Measurements from ENCODE around the gene RACGAP1.

RACGAP1 gene

GRCh38 chr12:50043308-50043707 is 18.0 kb upstream of the RACGAP1 start:
- no peaks in the 10 kb centered on the region for H3K27me3 ChIP-seq (ENCODE audit: insufficient read depth, low read length)
- H2BK12ac ChIP-seq (ENCODE audit: low read length): no peak overlapping the region
- no peak overlapping the region for H3K23ac ChIP-seq (ENCODE audit: low read length)
- no peak overlapping the region for H3K4me3 ChIP-seq (ENCODE audit: low read depth, low read length)
- H3K79me2 ChIP-seq (ENCODE audit: control insufficient read depth, insufficient read depth, low read length, poor library complexity): no peaks in the 10 kb centered on the region
- H3K18ac ChIP-seq (ENCODE audit: low read length): no peak overlapping the region
- DNase-seq: no peak
- H2BK120ac ChIP-seq (ENCODE audit: insufficient read depth, low read length, poor library complexity): no peak overlapping the region
- peaks cover 0 to 3% of the 10 kb centered on the region in 2 experiments for H3K4me1 ChIP-seq (ENCODE audit: control insufficient read depth in 1 of 2, insufficient read depth in 2 of 2, low read length in 2 of 2)
- H2BK5ac ChIP-seq (ENCODE audit: low read depth, low read length, poor library complexity): no peak overlapping the region
- no peak overlapping the region for H3K27ac ChIP-seq (ENCODE audit: low read depth, low read length)
- H3K36me3 ChIP-seq (ENCODE audit: control insufficient read depth in 1 of 2, insufficient read depth in 2 of 2, low read length in 2 of 2): no peaks in the 10 kb centered on the region
- H3K4ac ChIP-seq (ENCODE audit: low read depth, low read length): no peak overlapping the region
- no peaks in the 10 kb centered on the region for H3K79me1 ChIP-seq (ENCODE audit: low read length)
- H3K9me3 ChIP-seq (ENCODE audit: insufficient read depth, low read depth, low read length): no peaks in the 10 kb centered on the region
- no peak overlapping the region for H2AK5ac ChIP-seq (ENCODE audit: low read length)
- H4K12ac ChIP-seq (ENCODE audit: low read depth, low read length): no peak overlapping the region
- H4K91ac ChIP-seq (ENCODE audit: low read depth, low read length): no peak overlapping the region
- H2AFZ ChIP-seq (ENCODE audit: insufficient read depth, low read length, poor library complexity): no peak overlapping the region
- no CpG with 5 or more reads among the region's 2 CpGs for WGBS (ENCODE audit: extremely low coverage, insufficient coverage, insufficient read length)
- no peak overlapping the region for H3K4me2 ChIP-seq (ENCODE audit: low read length)
- H3K14ac ChIP-seq (ENCODE audit: low read length): no peak overlapping the region
- H3K9ac ChIP-seq (ENCODE audit: low read length): no peak overlapping the region
- H4K8ac ChIP-seq (ENCODE audit: low read depth, low read length): no peak overlapping the region

GRCh38 chr12:50042693-50043092 is 17.4 kb upstream of the RACGAP1 start:
- no peak overlapping the region for H4K8ac ChIP-seq (ENCODE audit: low read depth, low read length)
- H3K14ac ChIP-seq (ENCODE audit: low read length): no peak overlapping the region
- no peak overlapping the region for H2AFZ ChIP-seq (ENCODE audit: insufficient read depth, low read length, poor library complexity)
- peaks cover 0 to 3% of the 10 kb centered on the region in 2 experiments for H3K4me1 ChIP-seq (ENCODE audit: control insufficient read depth in 1 of 2, insufficient read depth in 2 of 2, low read length in 2 of 2)
- H3K4me2 ChIP-seq (ENCODE audit: low read length): no peak overlapping the region
- H3K27me3 ChIP-seq (ENCODE audit: insufficient read depth, low read length): no peaks in the 10 kb centered on the region
- H2BK12ac ChIP-seq (ENCODE audit: low read length): no peak overlapping the region
- H4K12ac ChIP-seq (ENCODE audit: low read depth, low read length): no peak overlapping the region
- no peaks in the 10 kb centered on the region for H3K79me2 ChIP-seq (ENCODE audit: control insufficient read depth, insufficient read depth, low read length, poor library complexity)
- no peaks in the 10 kb centered on the region for H3K36me3 ChIP-seq (ENCODE audit: control insufficient read depth in 1 of 2, insufficient read depth in 2 of 2, low read length in 2 of 2)
- no peak overlapping the region for H3K9ac ChIP-seq (ENCODE audit: low read length)
- no peak for DNase-seq
- no peaks in the 10 kb centered on the region for H3K9me3 ChIP-seq (ENCODE audit: insufficient read depth, low read depth, low read length)
- no peak overlapping the region for H3K18ac ChIP-seq (ENCODE audit: low read length)
- no peak overlapping the region for H3K27ac ChIP-seq (ENCODE audit: low read depth, low read length)
- H2BK5ac ChIP-seq (ENCODE audit: low read depth, low read length, poor library complexity): no peak overlapping the region
- no peak overlapping the region for H3K23ac ChIP-seq (ENCODE audit: low read length)
- no peak overlapping the region for H2AK5ac ChIP-seq (ENCODE audit: low read length)
- no peaks in the 10 kb centered on the region for H3K79me1 ChIP-seq (ENCODE audit: low read length)
- no peak overlapping the region for H4K91ac ChIP-seq (ENCODE audit: low read depth, low read length)
- H3K4me3 ChIP-seq (ENCODE audit: low read depth, low read length): no peak overlapping the region
- no CpG with 5 or more reads among the region's 6 CpGs for WGBS (ENCODE audit: extremely low coverage, insufficient coverage, insufficient read length)
- H3K4ac ChIP-seq (ENCODE audit: low read depth, low read length): no peak overlapping the region
- no peak overlapping the region for H2BK120ac ChIP-seq (ENCODE audit: insufficient read depth, low read length, poor library complexity)

- H3K79me2 ChIP-seq (ENCODE audit: control insufficient read depth, insufficient read depth, low read length, poor library complexity): no peaks in the 10 kb centered on the region
- H2BK12ac ChIP-seq (ENCODE audit: low read length): no peak overlapping the region
- no peak overlapping the region for H3K9ac ChIP-seq (ENCODE audit: low read length)
- no peak overlapping the region for H3K14ac ChIP-seq (ENCODE audit: low read length)
- no peak overlapping the region for H4K8ac ChIP-seq (ENCODE audit: low read depth, low read length)
- H3K36me3 ChIP-seq (ENCODE audit: control insufficient read depth in 1 of 2, insufficient read depth in 2 of 2, low read length in 2 of 2): no peaks in the 10 kb centered on the region
- no peak overlapping the region for H2BK5ac ChIP-seq (ENCODE audit: low read depth, low read length, poor library complexity)
- no peak overlapping the region for H4K91ac ChIP-seq (ENCODE audit: low read depth, low read length)
- no peak overlapping the region for H2AFZ ChIP-seq (ENCODE audit: insufficient read depth, low read length, poor library complexity)
- H3K9me3 ChIP-seq (ENCODE audit: insufficient read depth, low read depth, low read length): no peaks in the 10 kb centered on the region
- H2AK5ac ChIP-seq (ENCODE audit: low read length): no peak overlapping the region
- no peak overlapping the region for H3K4ac ChIP-seq (ENCODE audit: low read depth, low read length)
- no peak overlapping the region for H3K4me3 ChIP-seq (ENCODE audit: low read depth, low read length)
- H3K18ac ChIP-seq (ENCODE audit: low read length): no peak overlapping the region
- H3K4me2 ChIP-seq (ENCODE audit: low read length): no peak overlapping the region
- H3K23ac ChIP-seq (ENCODE audit: low read length): no peak overlapping the region
- no peaks in the 10 kb centered on the region for H3K27me3 ChIP-seq (ENCODE audit: insufficient read depth, low read length)
- peaks cover 0 to 3% of the 10 kb centered on the region in 2 experiments for H3K4me1 ChIP-seq (ENCODE audit: control insufficient read depth in 1 of 2, insufficient read depth in 2 of 2, low read length in 2 of 2)
- no CpG with 5 or more reads among the region's 5 CpGs for WGBS (ENCODE audit: extremely low coverage, insufficient coverage, insufficient read length)
- no peak overlapping the region for H2BK120ac ChIP-seq (ENCODE audit: insufficient read depth, low read length, poor library complexity)
- no peak for DNase-seq
- no peak overlapping the region for H4K12ac ChIP-seq (ENCODE audit: low read depth, low read length)
- H3K79me1 ChIP-seq (ENCODE audit: low read length): no peaks in the 10 kb centered on the region
- H3K27ac ChIP-seq (ENCODE audit: low read depth, low read length): no peak overlapping the region
Measured at GRCh38 chr12:50041962-50042361, 16.7 kb upstream of the RACGAP1 start.

- H2BK12ac ChIP-seq (ENCODE audit: low read length): no peak overlapping the region
- peaks cover 0 to 3% of the 10 kb centered on the region in 2 experiments for H3K4me1 ChIP-seq (ENCODE audit: control insufficient read depth in 1 of 2, insufficient read depth in 2 of 2, low read length in 2 of 2)
- H3K9me3 ChIP-seq (ENCODE audit: insufficient read depth, low read depth, low read length): no peaks in the 10 kb centered on the region
- no peak overlapping the region for H2AFZ ChIP-seq (ENCODE audit: insufficient read depth, low read length, poor library complexity)
- no peaks in the 10 kb centered on the region for H3K79me1 ChIP-seq (ENCODE audit: low read length)
- H3K14ac ChIP-seq (ENCODE audit: low read length): no peak overlapping the region
- no peak overlapping the region for H3K18ac ChIP-seq (ENCODE audit: low read length)
- no peaks in the 10 kb centered on the region for H3K36me3 ChIP-seq (ENCODE audit: control insufficient read depth in 1 of 2, insufficient read depth in 2 of 2, low read length in 2 of 2)
- no peaks in the 10 kb centered on the region for H3K79me2 ChIP-seq (ENCODE audit: control insufficient read depth, insufficient read depth, low read length, poor library complexity)
- no peak overlapping the region for H3K4me3 ChIP-seq (ENCODE audit: low read depth, low read length)
- H2BK120ac ChIP-seq (ENCODE audit: insufficient read depth, low read length, poor library complexity): no peak overlapping the region
- no peak overlapping the region for H3K23ac ChIP-seq (ENCODE audit: low read length)
- H4K8ac ChIP-seq (ENCODE audit: low read depth, low read length): no peak overlapping the region
- H2BK5ac ChIP-seq (ENCODE audit: low read depth, low read length, poor library complexity): no peak overlapping the region
- H3K4me2 ChIP-seq (ENCODE audit: low read length): no peak overlapping the region
- no peak overlapping the region for H4K12ac ChIP-seq (ENCODE audit: low read depth, low read length)
- H3K27me3 ChIP-seq (ENCODE audit: insufficient read depth, low read length): no peaks in the 10 kb centered on the region
- WGBS (ENCODE audit: extremely low coverage, insufficient coverage, insufficient read length): no CpG with 5 or more reads among the region's 15 CpGs
- DNase-seq: no peak
- no peak overlapping the region for H3K4ac ChIP-seq (ENCODE audit: low read depth, low read length)
- H4K91ac ChIP-seq (ENCODE audit: low read depth, low read length): no peak overlapping the region
- no peak overlapping the region for H3K27ac ChIP-seq (ENCODE audit: low read depth, low read length)
- no peak overlapping the region for H3K9ac ChIP-seq (ENCODE audit: low read length)
- no peak overlapping the region for H2AK5ac ChIP-seq (ENCODE audit: low read length)
Measured at GRCh38 chr12:50041062-50041860, 16.0 kb upstream of the RACGAP1 start.

Data from trophoblast cell (in vitro differentiated cells and primary cell).